SK-N-SH (cell line): ENCODE results near the gene LRATD1. TPM values are rescaled to one million over a fixed set of nuclear protein-coding genes. Genes with fewer than 3 reads are reported as not detected.

Experiments
- CTCF ChIA-PET: fragments of 300-600, 350-600 bp; formaldehyde crosslinking; extraction: SDS; loops from one replicate; lab custom pipeline; 2021; lab: Yijun Ruan, JAX
- POLR2A ChIA-PET: fragments of 350-600 bp; sonication (Branson Sonifier 250); formaldehyde crosslinking; extraction: SDS; loops from one replicate; lab custom pipeline; 2020; ENCODE audit warnings: antibody characterized with exemption, inconsistent platforms; lab: Yijun Ruan, JAX
- DNase-seq: peaks from one replicate; pipeline ENCODE4 v3.0.0; 2012
- H2AFZ ChIP-seq: fragments of 200-600 bp; sonication (generic); 2 replicates; pipeline ENCODE4 v1.8.1; 2016; ENCODE audit warnings: antibody characterized with exemption, mild to moderate bottlenecking, low read depth
- H3F3A ChIP-seq: fragments of 200-600 bp; sonication (generic); replicated peaks from 2 replicates; pipeline ENCODE3; 2016; ENCODE audit warnings: antibody characterized with exemption, mild to moderate bottlenecking; ENCODE audit not compliant: insufficient read depth
- H3K27ac ChIP-seq, 2 experiments: fragments of 200-500 bp in 1 of 2; fragments of 200-600 bp in 1 of 2; sonication (Bioruptor generic) in 1 of 2; sonication (generic), shearing (Covaris generic) in 1 of 2; 2 replicates each; pipeline versions ENCODE4 v1.5.1 to v1.6.1; 2014 to 2016; ENCODE audit warnings: low read depth in 2 of 2, inconsistent platforms in 1 of 2, low read length in 1 of 2, mild to moderate bottlenecking in 1 of 2, mixed read lengths in 1 of 2
- H3K27me3 ChIP-seq: fragments of 200-600 bp; sonication (generic), shearing (Covaris generic); 2 replicates; pipeline ENCODE4 v1.6.1; 2016; ENCODE audit warnings: mixed run types; ENCODE audit not compliant: insufficient read depth
- H3K36me3 ChIP-seq, 2 experiments: fragments of 200-500 bp in 1 of 2; fragments of 200-600 bp in 1 of 2; sonication (Bioruptor generic) in 1 of 2; sonication (generic) in 1 of 2; replicated peaks in 1 of 2; 2 replicates each; pipeline versions ENCODE3 to v1.5.1; 2014 to 2016; ENCODE audit warnings: low read length in 1 of 2, mild to moderate bottlenecking in 1 of 2; ENCODE audit not compliant: insufficient read depth in 2 of 2, control insufficient read depth in 1 of 2
- H3K4me1 ChIP-seq, 2 experiments: fragments of 200-500 bp in 1 of 2; fragments of 200-600 bp in 1 of 2; sonication (Bioruptor generic) in 1 of 2; sonication (generic), shearing (Covaris generic) in 1 of 2; 2 replicates each; pipeline versions ENCODE4 v1.5.1 to v1.6.1; 2014 to 2016; ENCODE audit warnings: low read depth in 1 of 2, low read length in 1 of 2, mixed run types in 1 of 2; ENCODE audit not compliant: insufficient read depth in 2 of 2, control insufficient read depth in 1 of 2
- H3K4me2 ChIP-seq: fragments of 200-600 bp; sonication (generic), shearing (Covaris generic); 2 replicates; pipeline ENCODE4 v1.6.1; 2017; ENCODE audit warnings: mixed run types
- H3K4me3 ChIP-seq, 2 experiments: fragments of 200-500 bp in 1 of 2; fragments of 200-600 bp in 1 of 2; sonication (Bioruptor generic) in 1 of 2; sonication (generic), shearing (Covaris generic) in 1 of 2; 2 replicates each; pipeline versions ENCODE4 v1.5.1 to v1.8.1; 2014 to 2016; ENCODE audit warnings: low read depth in 2 of 2, inconsistent platforms in 1 of 2, low read length in 1 of 2, mild to moderate bottlenecking in 1 of 2, mixed read lengths in 1 of 2, moderate library complexity in 1 of 2
- H3K79me2 ChIP-seq: fragments of 200-600 bp; sonication (generic); 2 replicates; pipeline ENCODE4 v1.8.1; 2017; ENCODE audit warnings: mild to moderate bottlenecking; ENCODE audit not compliant: insufficient read depth
- H3K9ac ChIP-seq: fragments of 200-600 bp; sonication (generic); 2 replicates; pipeline ENCODE4 v1.6.1; 2017; ENCODE audit warnings: mixed run types
- H3K9me2 ChIP-seq: fragments of 200-600 bp; sonication (generic); 2 replicates; pipeline ENCODE4 v1.6.1; 2017; ENCODE audit warnings: mixed run types
- H3K9me3 ChIP-seq: fragments of 200-600 bp; sonication (generic); 2 replicates; pipeline ENCODE4 v1.6.1; 2017; ENCODE audit warnings: mixed run types, mild to moderate bottlenecking, moderate library complexity
- H4K20me1 ChIP-seq: fragments of 200-600 bp; sonication (generic); 2 replicates; pipeline ENCODE4 v1.6.1; 2017; ENCODE audit warnings: mild to moderate bottlenecking, mixed run types; ENCODE audit not compliant: insufficient read depth
- CHD2 ChIP-seq: fragments of 150-350 bp; IDR thresholded peaks from 2 replicates; pipeline ENCODE4 v1.6.1; 2018; ENCODE audit warnings: low read length; ENCODE audit not compliant: partially characterized antibody
- CTCF ChIP-seq: fragments of 200-600 bp; sonication (generic); IDR thresholded peaks from 2 replicates; pipeline ENCODE4 v1.6.1; 2017; ENCODE audit warnings: antibody characterized with exemption, mild to moderate bottlenecking, moderate library complexity
- MAX ChIP-seq: IDR thresholded peaks from 2 replicates; pipeline ENCODE4 v1.4.0; 2012; ENCODE audit warnings: low read depth
- PBX3 ChIP-seq: IDR thresholded peaks from 2 replicates; pipeline ENCODE4; 2012
- POLR2AphosphoS5 ChIP-seq: IDR thresholded peaks from 2 replicates; pipeline ENCODE4 v1.6.1; 2012; ENCODE audit warnings: low read depth, low read length
- RAD21 ChIP-seq: IDR thresholded peaks from 2 replicates; pipeline ENCODE4 v1.6.1; 2012; ENCODE audit warnings: mild to moderate bottlenecking, low read length
- RCOR1 ChIP-seq: fragments of 150-350 bp; IDR thresholded peaks from 2 replicates; pipeline ENCODE4 v1.6.1; 2017; ENCODE audit warnings: antibody characterized with exemption, low read length
- RFX5 ChIP-seq: IDR thresholded peaks from 2 replicates; pipeline ENCODE4 v1.6.1; 2012; ENCODE audit warnings: mild to moderate bottlenecking, improper control_type of control experiment, low read length
- RXRA ChIP-seq: IDR thresholded peaks from 2 replicates; pipeline ENCODE4 v1.4.0; 2012; ENCODE audit warnings: low read depth, mild to moderate bottlenecking, borderline replicate concordance
- SIN3A ChIP-seq: IDR thresholded peaks from 2 replicates; pipeline ENCODE4 v1.6.1; 2012; ENCODE audit warnings: low read depth, mild to moderate bottlenecking, low read length, moderate library complexity, borderline replicate concordance
- SMC3 ChIP-seq: IDR thresholded peaks from 2 replicates; pipeline ENCODE4 v1.6.1; 2012; ENCODE audit warnings: low read depth, low read length, improper control_type of control experiment
- TCF12 ChIP-seq: IDR thresholded peaks from 2 replicates; pipeline ENCODE4 v1.4.0; 2012
- ZBTB33 ChIP-seq: IDR thresholded peaks from 2 replicates; pipeline ENCODE4 v1.4.0; 2012; ENCODE audit warnings: low read depth, borderline replicate concordance
- WGBS: methylation state at CpG from one replicate; pipeline ENCODE4 v1.1.6; 2017; ENCODE audit warnings: low lambda C conversion rate; 5-methylcytosine and 5-hydroxymethylcytosine counted together
- polyA plus RNA-seq, 3 experiments: library from polyadenylated mRNA; depleted of rRNA; stranded (reverse); fragments of >200 nt; gene quantifications; 2 replicates each; pipeline ENCODE4 v1.2.3, GENCODE V29; 2012

LRATD1 gene
- polyA plus RNA-seq, 1 of the 3 experiments (the other 2 are of a cell fraction) = 0.84 TPM

- Histone ChIP-seq H4K20me1 (no peaks in the 10 kb centered on the region), H3K4me3 (peak overlapping the region; percentile 57 to 67), H3K27me3 (peaks cover 15% of the 10 kb centered on the region)
- POLR2A ChIA-PET = no interaction called here
- WGBS = 8% methylated on average over 13 of the region's 13 CpGs
- no peak for TF ChIP-seq RFX5
- no peak for TF ChIP-seq RCOR1
- TF ChIP-seq PBX3 = no peak
- TF ChIP-seq CHD2 = no peak
- TF ChIP-seq RAD21 = no peak
- no peak for TF ChIP-seq CTCF
- TF ChIP-seq SMC3 = no peak
- no peak for TF ChIP-seq ZBTB33
- TF ChIP-seq RXRA = no peak
- TF ChIP-seq POLR2AphosphoS5 = no peak
- TF ChIP-seq TCF12 = no peak
- TF ChIP-seq SIN3A = no peak
- TF ChIP-seq MAX = no peak
- TF ChIP-seq, all 33 proteins: peak for 0
- no peaks in the 10 kb centered on the region for H3K36me3 ChIP-seq
- CTCF ChIA-PET = interaction anchor here (1.2 to 2.9 kb wide), 11 partner anchors 19 to 1586 kb away, joined by 3 to 31 read pairs (median 6); no protein-coding TSS in a partner anchor
- no peak overlapping the region for H3K27ac ChIP-seq
- H3F3A ChIP-seq = no peaks in the 10 kb centered on the region
- no peak for DNase-seq
- peak overlapping the region; percentile 85 for H3K4me2 ChIP-seq
- H3K9ac ChIP-seq = peak overlapping the region; percentile 44; the same call in 1 of the 2 replicates
- H3K9me3 ChIP-seq = no peaks in the 10 kb centered on the region
- H2AFZ ChIP-seq = peak overlapping the region; percentile 76
- H3K4me1 ChIP-seq = peaks cover 0 to 33% of the 10 kb centered on the region in 2 experiments; a peak in 2 of 4 replicates
- H3K79me2 ChIP-seq = no peaks in the 10 kb centered on the region
- H3K9me2 ChIP-seq = no peaks in the 10 kb centered on the region
Observed at GRCh38 chr2:14633061-14633460, 544 bp downstream of the LRATD1 start.
